Astrocyte of the cerebellum (primary cell): ENCODE results near the gene MESD.

Experiments
- DNase-seq: peaks from one replicate; pipeline ENCODE4 v3.0.0-alpha.2; 2011; ENCODE audit warnings: low read depth
- H3K4me3 ChIP-seq: 2 replicates; pipeline ENCODE4 v1.5.1; 2011; ENCODE audit warnings: mild to moderate bottlenecking, low read depth, low read length, moderate library complexity
- CTCF ChIP-seq: IDR thresholded peaks from 2 replicates; pipeline ENCODE4 v1.5.1; 2012; ENCODE audit warnings: low read length, low read depth, moderate library complexity, mild to moderate bottlenecking; ENCODE audit errors: missing control alignments
- in situ Hi-C: cut with HindIII; loops from 2 replicates; pipeline ENCODE4 v1.10.0; 2017; ENCODE audit warnings: low sequenced_read_pairs

The MESD gene

GRCh38 chr15:80937718-80938117 lies 51.9 kb downstream of the MESD start:
- H3K4me3 ChIP-seq, result no peak overlapping the region
- TF ChIP-seq CTCF, result no peak
- DNase-seq, result no peak
- in situ Hi-C loops, result no loop called here

DNA sequence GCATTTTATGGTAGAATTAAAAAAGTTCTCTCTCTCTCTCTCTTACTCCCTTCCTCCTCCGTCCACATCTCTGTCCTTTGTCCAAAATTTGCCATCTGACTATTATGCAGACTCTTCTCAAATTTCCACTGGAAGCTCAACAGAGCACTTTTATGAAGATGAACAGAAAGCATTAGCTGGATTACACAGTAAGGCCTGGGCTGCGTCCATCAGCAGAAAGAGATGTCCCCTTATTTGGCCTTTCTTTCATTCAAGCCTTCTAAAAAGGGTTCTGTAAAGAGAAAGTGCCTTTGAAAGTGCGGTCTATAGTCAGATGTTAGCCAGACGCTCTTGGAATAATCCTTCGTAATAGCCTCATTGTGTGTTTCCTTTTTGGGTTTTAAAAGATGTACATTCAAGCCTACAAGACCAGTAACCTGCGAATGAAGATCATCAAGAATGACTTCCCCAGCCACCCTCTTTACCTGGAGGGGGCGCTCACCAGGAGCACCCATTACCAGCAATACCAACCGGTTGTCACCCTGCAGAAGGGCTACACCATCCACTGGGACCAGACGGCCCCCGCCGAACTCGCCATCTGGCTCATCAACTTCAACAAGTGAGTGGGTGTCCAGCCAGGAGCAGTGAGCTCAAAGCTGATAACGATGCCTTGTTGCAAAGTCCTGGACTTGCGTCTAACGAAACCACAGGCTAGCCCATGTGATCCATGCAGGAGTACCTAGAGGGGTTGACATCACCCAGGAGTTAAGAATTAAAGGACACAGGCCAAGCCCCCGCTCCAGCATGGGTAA lies 53.1 kb downstream of the MESD start:
- no peak for TF ChIP-seq CTCF
- no peak overlapping the region for H3K4me3 ChIP-seq
- DNase-seq, result no peak
- in situ Hi-C loops, result no loop called here

DNA sequence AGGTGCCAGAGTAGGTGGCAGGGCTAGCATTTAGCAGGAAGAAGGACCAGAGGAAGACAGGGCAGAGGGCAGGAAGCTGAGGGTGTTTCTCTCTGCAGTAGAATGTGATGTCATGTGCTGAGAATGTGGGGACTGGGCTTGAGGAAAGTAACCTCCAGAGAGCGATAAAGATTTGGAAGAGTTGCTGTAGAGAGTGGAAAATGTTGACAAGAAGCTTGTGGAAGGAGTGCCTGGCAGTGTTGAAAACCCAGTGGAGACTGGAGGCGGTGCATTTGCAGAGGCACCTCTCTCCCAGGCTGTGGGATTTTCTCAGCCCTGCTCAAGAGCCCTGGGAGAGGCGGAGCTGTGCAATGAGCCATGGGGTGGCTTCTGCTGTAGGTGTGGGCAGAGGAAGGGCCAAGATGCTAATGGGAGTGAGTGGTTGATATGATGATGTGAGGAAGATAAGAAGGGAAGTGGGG lies 54.8 kb downstream of the MESD start:
- in situ Hi-C loops, result no loop called here
- DNase-seq, result no peak
- TF ChIP-seq CTCF, result no peak
- no peak overlapping the region for H3K4me3 ChIP-seq

DNA sequence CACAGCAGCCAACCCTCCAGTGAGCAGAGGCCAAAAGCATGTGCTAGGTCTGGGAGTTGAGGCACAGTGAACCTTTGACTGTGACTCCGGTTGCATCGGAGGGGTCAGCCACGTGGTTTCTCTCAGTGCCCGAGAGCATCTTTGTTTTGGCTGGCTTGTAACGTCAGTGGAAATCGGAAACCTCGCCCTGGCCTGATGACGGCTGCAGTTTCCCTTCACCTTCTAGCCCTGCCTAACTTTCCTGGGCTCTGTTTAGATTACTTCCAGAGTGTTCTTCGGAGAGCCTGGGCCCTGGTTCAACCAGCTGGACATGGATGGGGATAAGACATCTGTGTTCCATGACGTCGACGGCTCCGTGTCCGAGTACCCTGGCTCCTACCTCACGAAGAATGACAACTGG lies 56.6 kb downstream of the MESD start:
- DNase-seq, result no peak
- H3K4me3 ChIP-seq, result no peak overlapping the region
- in situ Hi-C loops, result no loop called here
- no peak for TF ChIP-seq CTCF

- DNase-seq, result no peak
- no peak for TF ChIP-seq CTCF
- in situ Hi-C loops, result no loop called here
These were observed 57.2 kb downstream of the MESD start for GRCh38 chr15:80932513-80932815.

GRCh38 chr15:80931721-80932512 lies 57.7 kb downstream of the MESD start:
- in situ Hi-C loops, result no loop called here
- no peak for TF ChIP-seq CTCF
- no peak overlapping the region for H3K4me3 ChIP-seq
- DNase-seq, result no peak

More at GRCh38 chr15:80932513-80932815, 57.2 kb downstream of the MESD start:
- H3K4me3 ChIP-seq, result no peak overlapping the region
